Left forelimb (tissue), 1 donor: Measurements from ENCODE around the gene CACNA1B.
"Not testable (repeated sequence)": the region's sequence is repeated elsewhere in the genome, so short reads cannot be mapped to it uniquely, and the experiment has no call there.

ENCODE experiments used
- DNase-seq: peaks from one replicate; pipeline ENCODE4 v3.0.0-alpha.2; 2018; ENCODE audit warnings: low spot score

The CACNA1B gene

GRCh38 chr9:138099803-138100598 is 222.4 kb downstream of the CACNA1B start:
- peak; percentile 30 for DNase-seq

GRCh38 chr9:138100711-138101350 is 223.2 kb downstream of the CACNA1B start:
- DNase-seq, result peak; percentile 37

GRCh38 chr9:138101444-138102234 is 224.1 kb downstream of the CACNA1B start:
- DNase-seq, result no peak

GRCh38 chr9:138102246-138103051 is 224.9 kb downstream of the CACNA1B start:
- no peak for DNase-seq

GRCh38 chr9:138103111-138103848 is 225.7 kb downstream of the CACNA1B start:
- DNase-seq, result no peak

GRCh38 chr9:138103849-138104206 is 226.2 kb downstream of the CACNA1B start:
- DNase-seq, result no peak

- DNase-seq, result no peak
These were observed 226.9 kb downstream of the CACNA1B start for GRCh38 chr9:138104251-138105122.

- DNase-seq, result no peak
These were observed 227.5 kb downstream of the CACNA1B start for GRCh38 chr9:138105123-138105415.

GRCh38 chr9:138105561-138106505 is 228.3 kb downstream of the CACNA1B start:
- no peak for DNase-seq

GRCh38 chr9:138107039-138107438 is 229.5 kb downstream of the CACNA1B start:
- DNase-seq, result not testable (repeated sequence)

- no peak for DNase-seq
These were observed 234.0 kb downstream of the CACNA1B start for GRCh38 chr9:138111607-138112006.

- no peak for DNase-seq
These were observed 234.6 kb downstream of the CACNA1B start for GRCh38 chr9:138112090-138112748.

- DNase-seq, result no peak
These were observed 235.4 kb downstream of the CACNA1B start for GRCh38 chr9:138112791-138113600.

- DNase-seq, result not testable (repeated sequence)
These were observed 236.2 kb downstream of the CACNA1B start for GRCh38 chr9:138113701-138114325.

GRCh38 chr9:138114501-138115245 is 237.1 kb downstream of the CACNA1B start:
- DNase-seq, result no peak

GRCh38 chr9:138115506-138115905 is 237.9 kb downstream of the CACNA1B start:
- DNase-seq, result no peak

- no peak for DNase-seq
These were observed 238.9 kb downstream of the CACNA1B start for GRCh38 chr9:138116521-138116920.
